HG03439 (cell line): ENCODE data around the gene MED1.
"Not testable (repeated sequence)": the region's sequence is repeated elsewhere in the genome, so short reads cannot be mapped to it uniquely, and the experiment has no call there.

ENCODE experiments used
- ATAC-seq: cut with Tn5 transposase; IDR thresholded peaks from one replicate; pipeline ENCODE4 v1.9.1; 2021; ENCODE audit warnings: mild to moderate bottlenecking, moderate library complexity; ENCODE audit not compliant: unreplicated experiment

Gene MED1, protein sequence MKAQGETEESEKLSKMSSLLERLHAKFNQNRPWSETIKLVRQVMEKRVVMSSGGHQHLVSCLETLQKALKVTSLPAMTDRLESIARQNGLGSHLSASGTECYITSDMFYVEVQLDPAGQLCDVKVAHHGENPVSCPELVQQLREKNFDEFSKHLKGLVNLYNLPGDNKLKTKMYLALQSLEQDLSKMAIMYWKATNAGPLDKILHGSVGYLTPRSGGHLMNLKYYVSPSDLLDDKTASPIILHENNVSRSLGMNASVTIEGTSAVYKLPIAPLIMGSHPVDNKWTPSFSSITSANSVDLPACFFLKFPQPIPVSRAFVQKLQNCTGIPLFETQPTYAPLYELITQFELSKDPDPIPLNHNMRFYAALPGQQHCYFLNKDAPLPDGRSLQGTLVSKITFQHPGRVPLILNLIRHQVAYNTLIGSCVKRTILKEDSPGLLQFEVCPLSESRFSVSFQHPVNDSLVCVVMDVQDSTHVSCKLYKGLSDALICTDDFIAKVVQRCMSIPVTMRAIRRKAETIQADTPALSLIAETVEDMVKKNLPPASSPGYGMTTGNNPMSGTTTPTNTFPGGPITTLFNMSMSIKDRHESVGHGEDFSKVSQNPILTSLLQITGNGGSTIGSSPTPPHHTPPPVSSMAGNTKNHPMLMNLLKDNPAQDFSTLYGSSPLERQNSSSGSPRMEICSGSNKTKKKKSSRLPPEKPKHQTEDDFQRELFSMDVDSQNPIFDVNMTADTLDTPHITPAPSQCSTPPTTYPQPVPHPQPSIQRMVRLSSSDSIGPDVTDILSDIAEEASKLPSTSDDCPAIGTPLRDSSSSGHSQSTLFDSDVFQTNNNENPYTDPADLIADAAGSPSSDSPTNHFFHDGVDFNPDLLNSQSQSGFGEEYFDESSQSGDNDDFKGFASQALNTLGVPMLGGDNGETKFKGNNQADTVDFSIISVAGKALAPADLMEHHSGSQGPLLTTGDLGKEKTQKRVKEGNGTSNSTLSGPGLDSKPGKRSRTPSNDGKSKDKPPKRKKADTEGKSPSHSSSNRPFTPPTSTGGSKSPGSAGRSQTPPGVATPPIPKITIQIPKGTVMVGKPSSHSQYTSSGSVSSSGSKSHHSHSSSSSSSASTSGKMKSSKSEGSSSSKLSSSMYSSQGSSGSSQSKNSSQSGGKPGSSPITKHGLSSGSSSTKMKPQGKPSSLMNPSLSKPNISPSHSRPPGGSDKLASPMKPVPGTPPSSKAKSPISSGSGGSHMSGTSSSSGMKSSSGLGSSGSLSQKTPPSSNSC (N-terminal part only)

DNA sequence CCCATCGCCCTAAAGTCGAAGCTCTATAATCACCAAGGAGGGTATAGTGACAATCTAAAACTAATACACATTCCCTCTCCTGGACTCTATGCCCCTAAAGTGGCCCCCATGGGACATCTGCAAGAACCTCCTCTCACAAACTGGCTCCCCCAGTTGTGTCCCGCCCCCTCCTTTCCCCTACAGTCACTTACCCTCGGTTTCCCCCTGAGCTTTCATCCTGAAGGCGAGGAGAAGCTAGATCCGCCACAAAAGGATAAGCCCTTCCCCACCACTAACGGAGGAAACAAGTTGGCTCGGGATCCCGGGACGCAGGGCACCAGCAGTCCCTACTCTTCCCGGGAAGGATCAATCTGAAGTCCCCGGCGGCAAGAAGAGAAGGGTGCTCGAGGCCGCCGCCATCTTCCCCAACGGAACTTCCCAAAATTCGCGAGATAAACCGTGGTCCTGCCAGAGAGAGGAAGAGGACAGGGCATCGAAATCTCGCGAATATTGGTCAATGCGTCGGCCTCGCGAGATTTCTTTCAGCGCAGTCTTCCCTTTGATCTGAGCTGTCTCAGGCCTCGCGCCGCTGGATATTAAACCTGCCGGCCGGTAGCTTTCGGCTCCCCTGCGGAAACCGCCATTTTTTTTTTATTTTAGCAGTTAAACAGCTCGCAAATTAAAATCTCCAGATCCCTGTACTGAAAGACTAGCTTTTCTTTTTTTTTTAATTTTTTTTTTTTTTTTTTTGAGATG is at the start of gene MED1:
Gene MED1 (minus strand): TSS at position 417 of the 735 bp plus-strand sequence. CDS start 201 bp downstream, at position 216.
- peak; percentile 94 for ATAC-seq

DNA sequence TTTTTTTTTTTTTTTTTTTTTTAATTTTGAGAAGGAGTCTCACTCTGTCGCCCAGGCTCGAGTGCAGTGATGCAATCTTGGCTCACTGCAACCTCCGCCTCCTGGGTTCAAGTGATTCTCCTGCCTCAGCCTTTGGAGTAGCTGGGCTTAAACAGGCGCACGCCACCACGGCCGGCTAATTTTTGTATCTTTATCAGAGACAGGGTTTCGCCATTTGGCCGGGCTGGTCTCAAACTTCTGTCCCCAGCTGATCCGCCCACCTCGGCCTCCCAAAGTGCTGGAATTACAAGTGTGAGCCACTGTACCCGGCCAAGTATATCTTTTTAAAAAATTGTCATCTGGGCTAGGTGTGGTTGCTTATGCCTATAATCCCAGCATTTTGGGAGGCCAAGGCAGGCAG is 45.9 kb upstream of the MED1 start:
- not testable (repeated sequence) for ATAC-seq

DNA sequence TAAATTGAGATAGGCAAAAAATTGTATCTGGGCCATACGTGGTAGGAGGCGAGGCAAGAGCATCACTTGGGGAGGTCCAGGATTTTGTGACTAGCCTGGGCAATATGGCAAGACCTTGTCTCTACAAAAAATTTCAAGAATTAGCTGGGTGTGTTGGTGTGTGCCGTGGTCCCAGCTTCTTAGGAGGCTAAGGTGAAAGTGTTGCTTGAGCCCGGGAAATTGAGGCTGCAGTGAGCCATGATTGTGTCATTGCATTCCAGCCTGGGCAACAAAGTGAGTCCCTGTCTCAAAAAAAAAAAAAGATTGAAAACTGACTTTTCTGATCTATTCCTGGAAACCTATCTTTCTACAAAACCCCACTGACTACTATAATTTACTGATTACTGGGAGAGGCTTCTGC is 36.9 kb upstream of the MED1 start:
- ATAC-seq = no peak

DNA sequence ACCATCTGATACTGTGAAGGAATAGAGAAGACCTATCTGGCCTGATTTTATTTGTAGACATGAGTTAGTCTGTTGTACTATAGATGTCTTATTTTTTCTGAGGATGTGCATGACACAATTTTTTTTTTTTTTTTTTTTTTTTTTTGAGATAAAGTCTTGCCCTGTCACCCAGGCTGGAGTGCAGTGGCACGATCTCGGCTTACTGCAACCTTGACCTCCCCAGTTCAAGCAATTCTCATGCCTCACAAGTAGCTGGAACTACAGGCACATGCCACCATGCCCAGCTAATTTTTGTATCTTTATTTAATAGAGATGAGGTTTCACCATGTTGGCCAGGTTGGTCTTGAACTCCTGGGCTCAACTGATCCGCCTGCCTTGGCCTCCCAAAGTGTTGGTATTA is 36.4 kb upstream of the MED1 start:
- not testable (repeated sequence) for ATAC-seq

DNA sequence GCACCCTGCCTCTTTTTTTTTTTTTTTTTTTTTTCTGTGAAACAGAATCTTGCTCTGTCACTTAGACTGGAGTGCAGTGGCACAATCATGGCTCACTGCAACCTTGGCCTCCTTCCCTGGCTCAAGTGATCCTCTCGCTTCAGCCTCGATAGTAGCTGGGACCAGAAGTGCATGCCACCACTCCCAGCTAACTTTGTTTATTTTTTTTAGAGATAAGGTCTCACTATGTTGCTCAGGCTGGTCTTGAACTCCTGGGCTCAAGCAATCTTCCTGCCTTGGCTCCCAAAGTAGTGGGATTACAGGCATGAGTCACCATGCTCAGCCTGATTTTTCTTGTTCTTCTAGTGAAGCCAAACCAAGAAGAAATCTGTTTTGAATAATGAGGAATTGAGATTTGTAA is 35.2 kb upstream of the MED1 start:
- ATAC-seq = no peak

DNA sequence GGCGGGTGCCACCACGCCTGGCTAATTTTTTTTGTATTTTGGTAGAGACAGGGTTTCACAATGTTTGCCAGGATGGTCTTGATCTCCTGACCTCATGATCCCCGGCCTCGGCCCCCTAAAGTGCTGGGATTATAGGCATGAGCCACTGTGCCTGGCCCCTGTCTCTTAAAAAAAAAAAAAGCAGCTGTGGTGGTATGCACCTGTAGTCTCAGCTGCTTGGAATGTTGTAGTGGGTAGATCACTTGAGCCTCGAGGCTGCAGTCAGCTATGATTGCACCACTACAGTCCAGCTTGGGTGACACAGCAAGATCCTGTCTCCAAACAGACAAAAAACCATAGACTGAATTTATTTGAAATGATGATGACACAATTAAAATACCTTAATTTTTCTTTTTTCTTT is 34.5 kb upstream of the MED1 start:
- no peak for ATAC-seq

DNA sequence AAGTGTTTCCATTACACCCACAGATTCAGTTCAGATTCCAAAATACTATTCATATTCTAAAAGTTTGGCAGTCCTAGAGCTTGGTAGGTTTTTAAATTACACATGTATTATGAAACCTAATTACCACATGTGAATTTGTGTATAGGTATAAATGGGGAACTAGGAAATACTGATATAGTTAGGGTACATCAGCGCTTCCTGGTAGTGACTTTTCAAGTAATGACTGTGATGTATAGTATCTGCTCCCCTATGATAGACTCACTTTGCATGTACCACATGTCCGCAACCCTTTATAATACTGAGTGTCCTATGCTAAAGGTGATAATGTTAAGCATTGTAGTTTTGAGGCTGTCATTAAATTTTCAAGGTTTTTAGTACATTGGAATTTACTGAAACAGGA is 33.1 kb upstream of the MED1 start:
- peak; percentile 71 for ATAC-seq

DNA sequence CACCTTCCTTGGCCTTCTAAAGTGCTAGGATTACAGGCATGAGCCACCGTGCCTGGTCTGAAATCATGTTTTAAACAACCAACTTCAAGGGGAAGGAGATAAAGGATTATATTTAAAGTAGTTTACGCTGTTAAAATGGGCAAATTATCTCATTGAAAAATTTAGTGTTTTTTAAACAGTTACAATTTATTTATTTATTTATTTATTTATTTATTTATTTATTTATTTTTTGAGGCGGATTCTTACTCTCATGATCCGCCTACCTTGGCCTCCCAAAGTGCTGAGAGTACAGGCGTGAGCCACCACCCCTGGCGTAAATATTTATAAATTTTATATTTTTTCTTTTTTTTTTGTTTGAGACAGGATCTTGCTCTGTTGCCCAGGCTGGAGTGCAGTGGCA is 32.4 kb upstream of the MED1 start:
- ATAC-seq = no peak

DNA sequence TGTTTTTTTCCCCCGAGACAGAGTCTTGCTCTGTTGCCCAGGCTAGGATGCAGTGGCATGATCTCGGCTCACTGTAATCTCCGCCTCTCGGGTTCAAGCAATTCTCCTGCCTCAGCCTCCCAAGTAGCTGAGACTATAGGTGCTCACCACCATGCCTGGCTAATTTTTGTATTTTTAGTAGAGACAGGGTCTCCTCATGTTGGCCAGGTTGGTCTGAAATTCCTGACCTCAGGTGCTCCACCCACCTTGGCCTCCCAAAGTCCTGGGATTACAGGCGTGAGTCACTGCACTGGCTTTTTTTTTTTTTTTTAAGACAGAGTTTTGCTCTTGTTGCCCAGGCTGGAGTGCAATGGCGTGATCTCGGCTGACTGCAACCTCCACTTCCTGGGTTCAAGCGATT is 28.6 kb upstream of the MED1 start:
- ATAC-seq = not testable (repeated sequence)

DNA sequence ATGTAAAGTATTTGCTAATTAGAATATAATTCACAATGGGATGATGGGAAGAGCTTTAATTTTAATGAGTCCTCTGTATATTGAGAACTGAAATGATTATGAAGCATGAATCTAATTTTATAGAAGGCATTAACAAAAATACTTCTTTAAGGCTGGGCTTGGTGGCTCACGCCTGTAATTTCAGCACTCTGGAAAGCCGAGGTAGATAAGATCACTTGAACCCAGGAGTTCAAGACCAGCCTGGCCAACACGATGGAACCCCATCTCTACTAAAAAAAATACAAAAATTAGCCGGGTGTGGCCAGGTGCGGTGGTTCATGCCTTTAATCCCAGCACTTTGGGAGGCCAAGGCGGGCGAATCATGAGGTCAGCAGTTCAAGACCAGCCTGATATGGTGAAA is 22.2 kb upstream of the MED1 start:
- ATAC-seq = no peak

DNA sequence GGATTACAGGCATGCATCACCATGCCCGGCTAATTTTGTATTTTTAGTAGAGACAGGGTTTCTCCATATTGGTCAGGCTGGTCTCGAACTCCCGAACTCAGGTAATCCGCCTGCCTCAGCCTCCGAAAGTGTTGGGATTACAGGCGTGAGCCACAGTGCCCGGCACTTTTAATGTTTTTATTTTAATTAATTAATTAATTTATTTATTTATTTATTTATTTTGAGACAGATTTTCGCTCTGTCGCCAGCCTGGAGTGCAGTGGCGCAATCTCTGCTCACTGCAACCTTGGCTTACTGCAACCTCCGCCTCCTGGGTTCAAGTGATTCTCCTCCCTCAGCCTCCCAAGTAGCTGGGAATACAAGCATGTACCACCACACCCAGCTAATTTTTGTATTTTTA is 17.5 kb upstream of the MED1 start:
- not testable (repeated sequence) for ATAC-seq

DNA sequence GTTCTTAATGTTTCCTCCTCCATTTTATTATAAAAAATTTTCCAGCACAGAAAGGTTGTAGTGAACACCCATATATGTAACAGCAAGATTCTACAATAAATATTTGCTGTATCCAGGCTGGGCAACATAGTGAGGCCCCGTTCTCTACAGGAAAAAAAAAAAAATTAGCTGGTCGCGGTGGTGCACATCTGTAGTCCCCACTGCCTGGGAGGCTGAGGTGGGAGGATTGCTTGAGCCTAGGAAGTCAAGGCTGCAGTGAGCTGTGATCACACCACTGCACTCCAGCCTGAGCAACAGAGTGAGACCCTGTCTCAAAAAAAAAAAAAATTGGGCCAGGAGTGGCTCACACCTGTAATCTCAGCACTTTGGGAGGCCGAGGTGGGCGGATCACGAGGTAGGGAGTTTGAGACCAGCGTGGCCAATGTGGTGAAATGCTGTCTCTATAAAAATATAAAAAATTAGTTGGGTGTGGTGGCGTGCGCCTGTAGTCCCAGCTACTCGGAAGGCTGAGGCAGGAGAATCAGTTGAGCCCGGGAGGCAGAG is 13.6 kb upstream of the MED1 start:
- ATAC-seq = not testable (repeated sequence)

DNA sequence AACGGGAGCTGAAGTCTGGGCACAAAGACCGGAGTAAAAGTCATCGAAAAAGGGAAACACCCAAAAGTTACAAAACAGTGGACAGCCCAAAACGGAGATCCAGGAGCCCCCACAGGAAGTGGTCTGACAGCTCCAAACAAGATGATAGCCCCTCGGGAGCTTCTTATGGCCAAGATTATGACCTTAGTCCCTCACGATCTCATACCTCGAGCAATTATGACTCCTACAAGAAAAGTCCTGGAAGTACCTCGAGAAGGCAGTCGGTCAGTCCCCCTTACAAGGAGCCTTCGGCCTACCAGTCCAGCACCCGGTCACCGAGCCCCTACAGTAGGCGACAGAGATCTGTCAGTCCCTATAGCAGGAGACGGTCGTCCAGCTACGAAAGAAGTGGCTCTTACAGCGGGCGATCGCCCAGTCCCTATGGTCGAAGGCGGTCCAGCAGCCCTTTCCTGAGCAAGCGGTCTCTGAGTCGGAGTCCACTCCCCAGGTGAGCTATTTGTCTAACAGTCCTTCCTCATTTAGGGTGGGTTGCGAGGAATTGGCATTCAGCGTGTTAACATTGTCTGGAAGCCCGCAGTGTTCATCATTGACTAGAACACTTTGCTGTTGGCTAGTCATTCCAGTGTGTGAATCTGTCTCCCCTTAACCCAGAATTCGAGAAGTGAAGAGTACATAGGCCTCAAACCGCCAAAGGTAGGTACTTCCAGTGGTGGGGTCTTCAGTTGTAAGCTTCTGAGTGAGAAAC is 11.7 kb upstream of the MED1 start:
- no peak for ATAC-seq

DNA sequence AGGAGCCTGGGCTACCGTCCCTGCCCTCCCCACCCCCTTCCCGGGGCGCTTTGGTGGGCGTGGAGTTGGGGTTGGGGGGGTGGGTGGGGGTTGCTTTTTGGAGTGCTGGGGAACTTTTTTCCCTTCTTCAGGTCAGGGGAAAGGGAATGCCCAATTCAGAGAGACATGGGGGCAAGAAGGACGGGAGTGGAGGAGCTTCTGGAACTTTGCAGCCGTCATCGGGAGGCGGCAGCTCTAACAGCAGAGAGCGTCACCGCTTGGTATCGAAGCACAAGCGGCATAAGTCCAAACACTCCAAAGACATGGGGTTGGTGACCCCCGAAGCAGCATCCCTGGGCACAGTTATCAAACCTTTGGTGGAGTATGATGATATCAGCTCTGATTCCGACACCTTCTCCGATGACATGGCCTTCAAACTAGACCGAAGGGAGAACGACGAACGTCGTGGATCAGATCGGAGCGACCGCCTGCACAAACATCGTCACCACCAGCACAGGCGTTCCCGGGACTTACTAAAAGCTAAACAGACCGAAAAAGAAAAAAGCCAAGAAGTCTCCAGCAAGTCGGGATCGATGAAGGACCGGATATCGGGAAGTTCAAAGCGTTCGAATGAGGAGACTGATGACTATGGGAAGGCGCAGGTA is 11.0 kb upstream of the MED1 start:
- peak; percentile 4 for ATAC-seq

DNA sequence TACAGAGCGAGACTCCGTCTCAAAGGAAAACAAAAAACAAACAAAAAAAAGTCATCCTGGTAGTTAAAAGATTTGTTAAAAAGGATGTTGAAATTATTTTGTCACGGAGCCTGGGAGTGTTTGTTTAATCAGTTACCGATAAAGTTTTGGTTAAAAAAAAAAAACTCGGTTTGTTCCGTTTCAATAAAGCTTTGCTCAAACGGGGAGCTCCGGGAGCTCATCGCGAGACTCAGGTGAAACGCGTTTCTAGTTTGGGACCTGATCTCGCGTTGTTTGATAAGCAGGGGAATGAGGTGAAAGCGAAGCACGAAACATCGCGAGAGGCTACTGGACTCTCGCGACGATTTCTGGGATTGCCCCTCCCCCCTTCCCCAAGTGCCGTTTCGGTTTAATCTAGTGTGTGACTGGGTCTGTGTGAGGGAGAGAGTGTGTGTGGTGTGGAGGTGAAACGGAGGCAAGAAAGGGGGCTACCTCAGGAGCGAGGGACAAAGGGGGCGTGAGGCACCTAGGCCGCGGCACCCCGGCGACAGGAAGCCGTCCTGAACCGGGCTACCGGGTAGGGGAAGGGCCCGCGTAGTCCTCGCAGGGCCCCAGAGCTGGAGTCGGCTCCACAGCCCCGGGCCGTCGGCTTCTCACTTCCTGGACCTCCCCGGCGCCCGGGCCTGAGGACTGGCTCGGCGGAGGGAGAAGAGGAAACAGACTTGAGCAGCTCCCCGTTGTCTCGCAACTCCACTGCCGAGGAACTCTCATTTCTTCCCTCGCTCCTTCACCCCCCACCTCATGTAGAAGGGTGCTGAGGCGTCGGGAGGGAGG is 10.3 kb upstream of the MED1 start, which contains the start of gene CDK12:
Gene CDK12 (plus strand): TSS at position 374 of the 813 bp plus-strand sequence. CDS start 586 bp downstream, outside the sequence.
- peak; percentile 79 for ATAC-seq

DNA sequence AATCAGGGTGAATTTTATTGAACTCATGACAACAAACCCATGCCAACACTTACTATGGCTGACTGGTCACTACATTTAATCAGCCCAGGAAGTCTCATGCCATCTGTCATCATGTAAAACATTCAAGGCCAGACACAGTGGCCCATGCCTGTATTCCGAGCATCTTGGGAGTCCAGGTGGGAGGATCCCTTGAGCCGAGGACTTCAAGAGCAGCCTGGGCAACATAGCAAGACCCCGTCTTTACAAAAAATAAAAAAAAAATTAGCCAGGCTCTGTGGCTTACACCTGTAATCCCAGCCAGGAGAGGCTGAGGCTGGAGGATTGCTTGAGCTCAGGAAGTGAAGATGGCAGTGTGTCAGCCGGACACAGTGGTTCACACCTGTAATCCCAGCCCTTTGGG is 4.9 kb upstream of the MED1 start:
- ATAC-seq = no peak

DNA sequence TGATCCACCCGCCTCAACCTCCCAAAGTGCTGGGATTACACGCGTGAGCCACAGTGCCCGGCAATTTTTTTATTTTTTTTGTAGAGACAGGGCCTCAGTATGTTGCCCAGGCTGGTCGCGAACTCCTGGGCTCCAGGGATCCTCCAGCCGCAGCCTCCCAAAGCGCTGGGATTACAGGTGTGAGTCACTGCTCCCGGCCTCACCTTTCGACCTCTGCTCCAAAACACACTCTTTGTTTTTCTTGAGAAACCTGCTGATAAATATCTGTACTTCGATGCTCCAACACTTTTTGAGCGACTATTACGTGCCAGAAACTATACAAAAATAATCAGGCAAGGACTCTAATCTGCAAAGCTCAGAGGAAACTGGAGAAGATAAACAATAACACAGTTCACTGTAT is 1.0 kb downstream of the MED1 start:
- no peak for ATAC-seq

DNA sequence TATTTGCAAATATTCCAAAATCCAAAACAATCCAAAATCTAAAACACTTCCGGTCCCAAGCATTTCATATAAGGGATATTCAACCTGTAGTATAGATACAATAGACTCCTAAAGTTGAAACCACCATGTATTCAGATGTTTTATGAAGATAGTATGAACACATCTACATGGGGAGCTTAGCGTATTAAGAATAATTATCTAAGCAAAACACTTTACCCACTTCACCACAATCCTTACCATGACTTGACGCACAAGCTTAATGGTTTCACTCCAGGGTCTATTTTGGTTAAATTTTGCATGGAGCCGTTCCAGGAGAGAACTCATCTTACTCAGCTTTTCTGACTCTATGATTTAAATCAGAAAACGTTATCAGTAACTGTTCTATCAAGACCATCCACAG is 3.5 kb downstream of the MED1 start:
- ATAC-seq = no peak
